GM18505 (cell line): ENCODE data around the gene TNIP1.

ENCODE experiments used
- ATAC-seq: cut with Tn5 transposase; IDR thresholded peaks from one replicate; pipeline ENCODE4 v1.9.1; 2021; ENCODE audit not compliant: unreplicated experiment
- POLR2A ChIP-seq: IDR thresholded peaks from 4 replicates; pipeline ENCODE4 v1.6.1; 2011; ENCODE audit warnings: borderline replicate concordance; ENCODE audit not compliant: insufficient read depth, insufficient read length; ENCODE audit errors: extremely low read depth

Gene TNIP1

GRCh38 chr5:151086192-151086869 lies 5.5 kb upstream of the TNIP1 start:
- no peak for ATAC-seq
- TF ChIP-seq POLR2A: no peak

GRCh38 chr5:151085517-151086041 lies 4.7 kb upstream of the TNIP1 start:
- peak; percentile 43 for TF ChIP-seq POLR2A
- ATAC-seq: no peak

- TF ChIP-seq POLR2A: no peak
- ATAC-seq: no peak
These were observed 3.5 kb upstream of the TNIP1 start for GRCh38 chr5:151084363-151084762.

GRCh38 chr5:151083081-151083676 lies 2.3 kb upstream of the TNIP1 start:
- ATAC-seq: no peak

GRCh38 chr5:151082282-151082902 lies 1.6 kb upstream of the TNIP1 start:
- TF ChIP-seq POLR2A: peak; percentile 34
- no peak for ATAC-seq

More at GRCh38 chr5:151083081-151083676, 2.3 kb upstream of the TNIP1 start:
- peak; percentile 27 for TF ChIP-seq POLR2A

- no peak for ATAC-seq
- no peak for TF ChIP-seq POLR2A
These were observed 822 bp upstream of the TNIP1 start for GRCh38 chr5:151081431-151082281.

- TF ChIP-seq POLR2A: no peak
- ATAC-seq: no peak
These were observed 809 bp downstream of the TNIP1 start for GRCh38 chr5:151079838-151080612.

GRCh38 chr5:151078490-151079262 lies 2.2 kb downstream of the TNIP1 start:
- ATAC-seq: peak; percentile 37

GRCh38 chr5:151077967-151078366 lies 2.9 kb downstream of the TNIP1 start:
- no peak for ATAC-seq
- TF ChIP-seq POLR2A: no peak

More at GRCh38 chr5:151078490-151079262, 2.2 kb downstream of the TNIP1 start:
- TF ChIP-seq POLR2A: peak; percentile 56

GRCh38 chr5:151077419-151077818 lies 3.4 kb downstream of the TNIP1 start:
- ATAC-seq: no peak
- TF ChIP-seq POLR2A: no peak

GRCh38 chr5:151076616-151077015 lies 4.2 kb downstream of the TNIP1 start:
- no peak for ATAC-seq
- peak; percentile 21 for TF ChIP-seq POLR2A
